Astrocyte of the hippocampus (primary cell): ENCODE results near the gene KIF15.
A peak's percentile ranks its signal among the peaks of the same experiment; 100 is the strongest.
"Not testable (repeated sequence)": the region's sequence is repeated elsewhere in the genome, so short reads cannot be mapped to it uniquely, and the experiment has no call there.

Experiments used
- DNase-seq: peaks from one replicate; pipeline ENCODE4 v3.0.0; 2011; ENCODE audit warnings: low read depth, low spot score

Gene KIF15

DNA sequence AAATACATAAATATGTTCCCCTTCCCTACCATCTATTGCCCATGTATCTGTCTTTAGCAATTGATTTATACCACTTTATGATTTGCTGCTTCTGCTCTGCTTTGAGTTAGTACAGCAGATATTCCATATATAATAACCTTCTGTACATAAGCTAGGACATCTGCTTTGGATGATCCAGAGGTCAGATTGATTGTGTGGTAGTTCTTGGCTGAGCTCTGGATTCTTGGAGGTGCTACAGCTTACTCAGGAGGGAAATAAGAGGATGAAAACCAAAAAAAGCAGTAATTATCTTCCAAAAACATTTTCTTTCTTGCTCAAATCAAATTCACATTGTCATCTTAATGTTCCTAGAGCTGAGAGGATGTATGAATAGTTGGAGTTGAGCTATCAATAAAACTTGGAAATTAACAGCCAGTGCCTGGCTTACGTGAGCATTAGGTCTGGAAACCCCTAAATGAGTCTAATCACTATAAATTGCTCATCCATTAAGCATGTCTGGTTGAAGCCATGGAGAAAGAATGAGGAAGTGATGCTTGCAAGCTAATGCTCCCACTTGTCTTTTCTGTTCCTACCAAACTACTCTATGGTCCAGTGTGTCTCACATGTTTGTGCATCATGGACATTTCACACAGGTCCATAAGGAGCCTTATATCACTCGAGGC, 63.8 kb downstream of the KIF15 start:
- DNase-seq = peak; percentile 49

- no peak for DNase-seq
These were observed 65.6 kb downstream of the KIF15 start for GRCh38 chr3:44827196-44827595.

DNA sequence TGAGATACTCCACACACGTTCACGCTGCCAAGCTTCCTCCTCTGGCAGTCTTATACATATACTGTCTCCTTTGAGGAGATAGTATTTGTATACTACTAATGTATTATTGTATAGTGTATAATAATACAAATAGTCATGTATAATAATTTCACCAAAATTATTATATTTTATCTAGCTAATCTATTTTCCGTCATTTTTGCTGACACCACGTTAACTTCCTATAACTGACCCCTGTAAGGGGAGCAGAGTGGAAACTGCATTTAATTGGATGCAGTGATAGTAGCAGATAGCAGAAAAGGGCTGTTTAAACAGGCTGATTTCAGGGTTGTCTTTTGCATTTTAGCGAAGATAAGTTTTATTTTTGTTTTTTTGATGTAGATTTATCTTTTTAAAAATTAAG, 69.6 kb downstream of the KIF15 start:
- DNase-seq = no peak

DNA sequence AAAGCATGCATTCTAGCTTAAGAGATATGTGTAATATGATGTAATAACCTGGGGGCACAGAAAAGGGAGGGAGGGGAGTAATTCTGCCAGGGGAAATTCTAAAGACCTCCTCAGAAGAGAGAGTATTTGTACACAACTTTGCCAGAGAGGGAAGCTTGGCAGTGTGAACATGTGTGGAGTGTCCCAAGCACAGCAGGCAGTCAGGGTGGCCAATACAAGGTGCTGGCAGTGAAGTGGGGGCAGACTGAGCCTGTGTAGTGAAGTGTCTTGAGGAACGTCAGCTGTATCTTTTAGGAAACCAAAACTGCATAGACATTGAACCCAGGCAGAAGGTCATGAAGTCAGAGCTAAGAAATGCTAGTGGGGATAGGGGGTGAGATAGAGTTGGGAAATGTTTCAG, 70.4 kb downstream of the KIF15 start:
- DNase-seq = no peak

- DNase-seq = no peak
These were observed 71.4 kb downstream of the KIF15 start for GRCh38 chr3:44832965-44833364.

DNA sequence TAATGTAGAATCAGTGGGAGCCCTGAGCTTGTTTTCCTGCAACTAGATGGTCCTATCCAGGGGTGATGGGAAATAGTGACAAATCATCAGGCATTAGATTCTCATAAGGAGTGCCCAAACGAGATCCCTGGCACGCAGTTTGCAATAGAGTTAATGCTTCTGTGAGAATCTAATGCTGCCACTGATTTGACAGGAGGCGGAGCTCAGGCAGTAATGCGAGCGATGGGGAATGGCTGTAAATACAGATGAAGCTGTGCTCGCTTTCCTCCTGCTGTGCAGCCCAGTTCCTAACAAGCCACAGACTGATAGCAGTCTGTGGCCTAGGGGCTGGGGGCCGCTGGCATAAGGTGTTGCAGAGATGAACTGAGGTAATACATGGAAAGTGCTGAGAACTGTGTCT, 71.8 kb downstream of the KIF15 start:
- DNase-seq = no peak

- no peak for DNase-seq
These were observed 74.1 kb downstream of the KIF15 start for GRCh38 chr3:44835684-44836083.

DNA sequence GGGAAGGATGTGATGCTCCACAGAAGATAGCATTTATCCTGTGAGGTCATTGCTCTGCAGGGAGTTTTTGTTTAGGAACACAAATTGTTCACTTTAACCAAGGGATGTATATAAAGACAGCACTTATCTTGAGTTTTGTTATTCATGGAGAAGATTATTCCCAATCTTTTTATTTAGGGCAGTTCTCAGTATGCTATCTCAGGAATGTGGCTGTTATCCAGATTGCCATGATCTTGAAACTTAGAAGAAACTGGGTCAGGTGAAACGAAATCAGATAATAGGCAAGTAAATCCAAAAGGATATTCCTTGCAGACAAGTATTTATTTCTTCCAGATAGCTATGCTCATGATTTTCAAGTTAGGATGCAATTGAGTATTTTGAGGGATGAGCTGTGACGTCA, 80.8 kb downstream of the KIF15 start:
- DNase-seq = no peak

DNA sequence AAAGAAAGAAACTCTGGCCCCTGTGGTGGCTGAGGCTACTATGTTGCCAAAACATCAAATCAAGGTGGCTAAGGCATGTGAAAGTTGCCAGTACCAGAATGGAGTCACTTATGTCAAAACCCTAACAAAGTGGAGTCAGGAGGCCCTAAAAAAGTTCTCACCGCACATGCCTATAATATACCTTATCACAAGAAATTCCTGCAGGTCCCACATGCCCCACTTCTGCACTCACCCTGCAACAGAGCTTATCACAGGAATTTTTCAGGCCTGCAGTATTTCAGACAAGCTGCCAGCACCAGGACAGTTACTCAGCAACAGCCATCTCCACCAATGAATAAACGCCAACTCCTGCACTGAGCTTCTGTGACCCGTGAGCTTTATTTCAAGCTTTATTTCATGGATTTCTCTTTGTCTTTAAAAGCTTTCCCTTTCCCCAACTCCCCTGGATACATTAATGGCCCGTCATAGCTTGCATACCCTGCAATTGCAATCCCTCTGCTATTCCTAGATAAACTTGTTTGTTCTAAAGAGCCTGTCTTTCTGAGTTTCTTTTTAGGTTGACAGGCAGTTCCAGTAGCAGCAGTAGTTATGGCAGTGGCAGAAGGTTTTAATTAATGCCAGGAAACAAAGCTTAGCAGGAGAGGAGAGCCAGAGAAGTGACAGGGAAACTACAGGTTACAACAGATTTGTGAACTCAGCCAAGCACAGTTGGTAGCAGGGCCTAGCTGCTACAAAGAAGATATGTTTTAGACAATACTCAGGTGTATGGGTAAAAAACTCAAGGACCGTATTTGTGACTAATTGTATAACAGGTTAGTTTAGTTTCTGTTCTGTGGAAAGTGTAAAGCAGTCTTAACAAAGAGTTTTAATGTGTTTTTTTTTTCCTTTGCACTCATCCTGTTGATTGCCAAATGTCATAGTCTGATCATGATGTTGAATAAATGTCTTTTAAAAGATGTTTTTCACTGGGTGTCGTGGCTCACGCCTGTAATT, 84.2 kb downstream of the KIF15 start:
- peak; percentile 82 for DNase-seq

DNA sequence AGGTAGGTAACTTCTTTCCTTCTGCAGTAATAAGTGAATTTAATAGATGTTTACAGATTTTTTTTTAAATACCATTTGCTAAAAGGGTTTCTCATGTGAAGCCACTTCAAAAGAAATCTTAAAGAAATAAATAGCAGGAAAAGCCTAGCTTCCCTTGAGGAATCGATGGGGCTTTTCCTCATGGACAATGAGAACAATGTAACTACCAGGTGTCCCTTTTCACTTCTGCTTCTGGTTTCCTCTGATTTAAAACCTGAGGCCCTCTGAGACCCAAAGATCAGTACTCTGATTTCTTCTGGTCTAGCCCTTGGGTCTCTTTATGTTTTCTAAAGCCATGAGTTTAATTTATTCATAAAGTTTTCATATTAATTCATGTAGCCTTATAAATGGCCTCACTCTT, 87.0 kb downstream of the KIF15 start:
- no peak for DNase-seq

GRCh38 chr3:44856663-44857062, 95.1 kb downstream of the KIF15 start:
- DNase-seq = not testable (repeated sequence)

GRCh38 chr3:44860117-44860516, 98.5 kb downstream of the KIF15 start:
- no peak for DNase-seq

DNA sequence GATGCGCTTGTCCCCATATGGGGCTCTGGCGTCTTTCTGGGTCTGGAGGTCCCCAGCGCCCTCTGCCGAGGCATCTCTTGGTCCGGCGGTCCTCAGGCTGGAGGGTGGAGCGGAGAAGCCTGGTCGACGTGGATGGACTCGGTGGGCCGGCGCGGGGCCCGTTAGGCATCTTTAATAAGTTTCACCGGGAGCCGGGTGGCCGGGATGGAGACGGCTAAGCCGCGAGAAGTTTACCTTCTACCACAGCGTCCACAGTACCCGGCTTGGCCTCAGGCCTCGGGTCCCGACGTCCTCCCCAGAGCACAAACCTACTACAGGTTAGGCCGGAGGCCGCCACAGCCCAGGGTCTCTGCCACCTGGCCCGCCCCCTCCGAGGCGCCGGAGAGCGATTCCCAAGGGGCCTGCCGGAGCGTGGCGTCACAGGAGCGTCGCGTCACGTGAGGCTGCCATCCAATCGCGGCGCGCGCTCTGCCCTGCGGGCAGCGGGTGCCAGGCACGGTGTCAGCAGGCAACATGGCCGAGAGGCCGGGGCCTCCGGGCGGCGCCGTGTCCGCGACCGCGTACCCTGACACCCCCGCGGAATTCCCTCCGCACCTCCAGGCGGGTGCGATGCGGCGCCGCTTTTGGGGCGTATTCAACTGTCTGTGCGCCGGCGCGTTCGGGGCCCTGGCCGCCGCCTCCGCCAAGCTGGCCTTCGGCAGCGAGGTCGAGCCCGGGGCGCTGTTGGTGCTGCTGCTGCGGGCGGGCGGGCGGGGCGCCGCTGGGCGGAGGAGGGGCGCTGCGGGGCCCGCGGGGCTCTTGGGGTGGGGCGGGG, 100.0 kb downstream of the KIF15 start, which contains the start of gene TMEM42:
TMEM42 (plus strand) TSS at position 501 of the 814 bp plus-strand sequence; CDS start at position 514, 13 bp downstream.
- DNase-seq = peak; percentile 97

DNA sequence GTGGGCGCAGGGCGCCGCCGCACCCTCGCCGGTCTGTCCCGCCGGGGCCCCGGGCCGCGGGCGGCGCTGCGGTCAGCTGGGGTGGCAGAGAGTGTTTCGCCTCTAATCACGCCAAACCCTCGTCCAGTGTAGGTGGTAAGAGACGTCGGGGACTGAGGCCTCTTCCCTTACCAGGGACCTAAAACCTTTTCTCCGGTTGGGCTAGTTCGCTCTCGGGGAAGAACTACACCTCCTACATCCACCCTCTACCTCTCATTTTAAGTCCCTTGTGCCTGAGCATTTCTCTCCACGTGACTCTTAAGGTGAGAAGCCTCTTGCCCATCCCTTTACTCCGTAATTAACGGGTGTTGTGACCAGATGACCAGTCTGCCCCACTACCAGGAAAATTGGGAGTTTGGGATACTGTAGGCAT, 100.6 kb downstream of the KIF15 start:
- DNase-seq = peak; percentile 69

GRCh38 chr3:44865272-44866035, 103.9 kb downstream of the KIF15 start:
- no peak for DNase-seq

DNA sequence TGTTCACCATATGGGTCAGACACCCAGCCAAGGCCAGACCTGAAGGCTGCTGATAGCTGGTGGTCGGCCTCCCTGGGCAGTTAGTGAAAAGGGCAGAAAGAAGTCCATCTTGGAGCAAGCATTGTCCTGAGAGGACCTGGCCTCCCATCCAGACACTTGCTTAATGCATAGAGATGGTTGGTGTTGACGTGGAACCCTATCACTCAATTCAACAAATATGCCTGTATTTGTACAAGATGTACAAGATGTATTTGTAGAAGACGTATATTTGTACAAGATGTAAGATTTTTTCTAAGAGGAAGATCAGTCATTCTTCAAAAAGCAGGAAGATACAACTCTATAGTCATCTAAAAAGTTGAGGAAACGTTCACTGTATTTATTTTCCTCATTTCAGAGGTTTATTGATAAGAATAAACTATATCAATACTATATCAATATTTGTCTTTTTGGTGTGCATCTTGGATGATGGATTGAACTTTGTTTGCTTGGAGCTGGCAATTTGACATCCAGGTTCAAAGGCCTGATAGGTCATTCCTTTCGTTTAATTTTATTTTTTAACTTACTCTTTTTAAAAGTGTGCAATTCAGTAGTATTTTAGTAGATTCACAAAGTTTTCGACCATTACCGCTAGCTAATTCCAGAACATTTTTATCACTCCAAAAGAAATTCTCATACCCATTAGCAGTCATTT, 106.0 kb downstream of the KIF15 start:
- no peak for DNase-seq

GRCh38 chr3:44870375-44871061, 108.9 kb downstream of the KIF15 start:
- no peak for DNase-seq

GRCh38 chr3:44874308-44874707, 112.7 kb downstream of the KIF15 start, which contains the start of gene TGM4:
TGM4 (plus strand) TSS chr3:44874608; CDS start chr3:44874679, 71 bp downstream.
- no peak for DNase-seq

- DNase-seq = no peak
These were observed 114.0 kb downstream of the KIF15 start for GRCh38 chr3:44875596-44875995.

- no peak for DNase-seq
These were observed 115.7 kb downstream of the KIF15 start for GRCh38 chr3:44877333-44877732.
